OCI-M2 (cell line): ENCODE data around the gene TMEM174.
"Not testable (repeated sequence)": the region's sequence is repeated elsewhere in the genome, so short reads cannot be mapped to it uniquely, and the experiment has no call there.

Source experiments
- DNase-seq: peaks from one replicate; lab custom pipeline; 2025; ENCODE audit not compliant: unreplicated experiment; lab: John Stamatoyannopoulos, UW

Gene TMEM174

DNA sequence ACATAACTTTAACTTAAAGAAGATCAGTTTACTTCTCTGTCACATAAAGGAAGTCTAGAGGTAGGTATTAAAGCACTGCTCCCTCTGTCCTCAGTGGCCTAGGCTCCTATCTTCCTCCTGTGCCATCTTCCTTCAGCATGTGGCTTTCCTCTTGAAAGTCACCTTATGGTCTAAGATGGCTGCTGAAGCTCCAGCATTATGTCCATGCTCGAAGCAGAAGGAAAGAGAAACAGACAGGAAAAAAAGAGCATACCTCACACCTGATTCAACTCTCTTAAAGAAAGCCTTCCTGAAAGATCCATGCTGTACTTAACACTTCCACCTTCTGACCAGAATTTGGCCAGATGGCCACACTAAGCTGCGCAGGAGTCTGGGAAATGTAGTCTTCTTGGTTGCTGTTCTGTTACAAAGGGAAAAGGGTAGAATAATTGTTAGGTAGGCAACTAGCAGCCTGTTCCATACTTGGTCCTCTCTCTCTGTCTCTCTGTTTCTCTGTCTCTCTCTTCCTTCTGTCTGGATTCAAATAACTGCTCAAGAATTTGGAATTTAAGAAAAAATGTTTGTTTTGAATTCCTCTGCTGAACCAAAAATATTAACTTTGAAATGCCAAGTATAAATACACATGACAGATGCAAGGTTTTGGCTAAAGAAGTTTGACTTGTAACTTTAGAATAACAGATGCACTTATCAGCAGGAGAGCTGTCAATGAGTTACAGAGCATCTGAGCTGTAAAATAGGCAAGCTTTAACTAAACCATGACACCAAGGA lies 16.0 kb downstream of the TMEM174 start:
- no peak for DNase-seq

DNA sequence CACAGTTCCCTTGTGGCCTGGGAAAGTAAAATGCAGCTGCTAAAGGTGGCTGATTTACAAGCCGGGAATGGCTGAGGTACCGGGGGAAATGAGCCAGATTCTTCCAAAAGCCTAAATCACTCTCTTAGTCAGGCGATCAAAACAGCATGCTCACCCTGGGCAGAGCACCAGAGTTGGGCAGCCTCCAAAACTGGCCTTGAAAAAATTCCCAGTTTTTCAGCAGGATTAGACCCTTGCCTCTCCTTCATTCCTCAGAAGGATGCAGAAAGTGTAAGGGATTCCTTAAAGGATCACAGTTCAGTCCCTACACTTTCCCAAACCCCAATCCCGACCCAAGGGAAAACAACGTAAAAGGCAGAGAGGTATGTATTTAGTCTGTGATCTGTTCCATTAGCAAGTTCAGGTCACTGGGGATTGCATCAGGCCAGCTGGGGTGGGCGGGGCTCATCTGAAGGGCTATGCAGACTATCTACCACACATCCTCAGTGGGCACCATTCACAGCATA lies 16.9 kb downstream of the TMEM174 start:
- no peak for DNase-seq

DNA sequence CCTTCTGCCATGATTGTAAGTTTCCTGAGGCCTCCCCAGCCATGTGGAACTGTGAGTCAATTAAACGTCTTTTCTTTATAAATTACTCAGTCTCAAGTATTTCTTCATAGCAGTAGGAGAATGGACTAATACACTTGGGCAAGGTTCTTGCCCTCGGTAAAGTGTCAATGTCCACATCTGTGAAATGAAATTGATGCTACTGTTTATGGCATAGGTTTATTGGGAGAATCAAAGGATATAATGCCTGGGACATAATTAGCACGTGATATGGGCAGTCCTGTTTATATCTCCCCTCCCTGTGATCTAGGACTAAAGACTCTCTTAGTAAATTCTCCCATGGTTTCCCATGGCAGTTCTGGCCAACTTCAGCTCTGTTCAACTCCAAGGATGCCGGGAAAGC lies 19.4 kb downstream of the TMEM174 start:
- no peak for DNase-seq

DNA sequence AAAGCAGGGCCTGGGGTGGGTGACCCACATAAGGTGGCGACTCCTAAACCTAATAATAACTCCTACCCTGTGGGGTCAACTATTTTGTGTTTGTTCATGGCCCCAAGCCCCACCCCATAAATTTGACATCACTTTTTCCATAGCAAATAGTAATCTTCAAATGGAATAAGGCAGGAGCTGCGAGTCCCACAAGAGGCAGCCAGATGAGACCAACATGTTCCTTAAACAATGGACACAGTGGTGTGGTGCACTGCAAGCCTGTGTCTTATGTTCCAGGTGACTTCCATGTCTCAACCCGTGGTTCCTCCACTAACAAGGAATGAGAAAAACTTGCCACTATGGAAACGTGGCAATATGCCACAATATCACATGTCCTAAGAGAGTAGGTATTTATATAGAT lies 20.6 kb downstream of the TMEM174 start:
- no peak for DNase-seq

DNA sequence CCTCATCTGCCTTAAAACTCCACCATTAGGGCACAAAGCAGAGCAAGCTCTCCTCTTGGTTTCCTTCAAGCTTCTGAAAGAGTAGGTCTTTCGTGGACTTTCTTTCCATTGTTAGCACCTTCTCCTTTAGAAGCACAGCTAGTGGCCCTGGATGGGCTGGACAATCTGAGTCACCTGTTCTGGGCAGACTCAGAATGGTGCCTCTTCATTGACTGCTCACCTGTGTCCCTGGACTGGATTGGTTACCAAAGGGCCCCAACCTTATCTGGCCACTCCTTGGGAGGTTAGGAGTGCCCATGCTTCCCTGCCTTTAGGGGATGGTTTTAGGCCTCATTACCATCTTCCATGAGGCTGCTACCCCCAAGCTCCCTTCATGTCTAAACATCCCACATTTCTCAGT lies 23.2 kb downstream of the TMEM174 start:
- DNase-seq, result no peak

DNA sequence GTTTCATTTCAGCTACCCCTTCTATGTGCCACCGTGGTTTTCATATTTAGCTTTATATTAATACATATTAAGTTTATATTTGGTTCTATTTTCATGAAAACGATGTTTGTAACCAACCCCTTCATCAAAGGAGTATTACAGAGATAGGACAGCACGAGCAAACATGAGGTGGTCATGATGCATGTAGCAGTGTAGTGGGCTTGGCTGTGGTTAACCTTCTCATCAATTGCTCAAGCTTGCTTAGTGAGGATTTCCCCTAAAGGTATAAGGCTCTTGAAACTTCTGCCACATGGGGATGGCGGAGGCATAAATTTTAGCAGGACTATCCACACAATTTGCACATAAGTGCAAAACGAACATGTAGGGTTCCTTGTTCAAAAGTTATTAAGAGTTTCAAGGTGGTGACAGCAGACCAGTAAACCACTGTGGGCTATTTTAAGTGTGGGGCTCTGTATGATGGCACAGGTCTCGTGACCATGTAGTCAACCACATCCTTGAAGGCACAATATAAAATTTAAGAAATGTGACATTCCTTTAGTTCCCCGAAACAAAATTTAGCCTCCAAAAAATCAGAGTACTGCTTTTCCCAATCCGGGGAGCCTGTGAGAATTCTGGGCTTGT lies 24.8 kb downstream of the TMEM174 start:
- DNase-seq, result no peak

DNA sequence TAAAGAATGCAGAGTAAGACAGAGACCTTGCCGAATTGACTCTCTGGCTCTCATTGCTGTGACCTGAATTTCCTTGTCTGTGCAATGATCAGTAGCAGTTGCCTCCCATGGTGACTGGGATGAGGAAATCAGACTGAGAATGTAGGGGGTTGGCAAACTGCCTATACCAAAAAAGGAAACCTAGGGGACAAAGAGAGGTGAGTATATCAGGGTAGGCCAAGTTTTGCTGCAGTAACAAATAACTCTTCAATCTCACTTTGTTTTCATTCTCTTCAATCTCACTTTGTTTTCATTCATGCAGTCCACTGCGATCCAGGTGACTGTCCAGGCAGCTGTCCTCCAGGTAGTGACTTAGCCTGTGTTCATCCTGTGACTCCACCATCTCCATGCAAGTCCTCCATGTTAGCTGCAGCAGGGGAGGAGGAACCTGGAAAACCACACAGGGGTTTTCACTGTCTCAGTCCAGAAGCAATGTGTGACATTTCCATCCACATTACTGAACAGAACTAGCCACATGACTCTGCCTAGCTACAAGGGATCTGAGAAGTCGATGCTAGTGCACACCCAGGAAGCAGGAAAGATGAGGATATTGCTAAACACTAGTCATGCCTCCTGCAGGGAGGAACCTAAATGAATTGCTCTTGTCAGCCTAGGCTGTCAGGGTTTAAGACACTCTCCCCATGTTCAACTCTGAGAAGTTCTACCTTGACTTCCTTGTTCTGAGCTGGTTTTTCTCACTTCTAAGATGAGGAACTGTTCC lies 26.0 kb downstream of the TMEM174 start:
- DNase-seq, result no peak

DNA sequence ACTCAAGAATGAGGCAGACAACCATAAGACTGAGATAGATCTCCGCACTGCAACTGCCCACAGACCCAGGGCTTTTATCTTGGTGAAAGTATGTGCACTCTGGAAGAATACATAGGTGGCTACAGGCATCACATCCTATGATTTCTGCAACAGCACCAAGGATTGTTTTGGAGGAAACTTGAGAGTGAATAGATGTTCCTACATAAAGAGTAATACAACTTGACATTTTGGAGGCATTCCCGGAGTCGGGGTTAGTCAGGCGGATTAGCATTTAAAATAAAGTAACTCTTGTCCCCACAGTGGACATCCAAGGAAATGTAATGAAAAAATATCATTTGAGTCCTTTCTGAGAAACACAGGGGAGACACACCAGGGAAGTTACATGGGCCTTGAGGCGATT lies 26.7 kb downstream of the TMEM174 start:
- DNase-seq, result no peak

DNA sequence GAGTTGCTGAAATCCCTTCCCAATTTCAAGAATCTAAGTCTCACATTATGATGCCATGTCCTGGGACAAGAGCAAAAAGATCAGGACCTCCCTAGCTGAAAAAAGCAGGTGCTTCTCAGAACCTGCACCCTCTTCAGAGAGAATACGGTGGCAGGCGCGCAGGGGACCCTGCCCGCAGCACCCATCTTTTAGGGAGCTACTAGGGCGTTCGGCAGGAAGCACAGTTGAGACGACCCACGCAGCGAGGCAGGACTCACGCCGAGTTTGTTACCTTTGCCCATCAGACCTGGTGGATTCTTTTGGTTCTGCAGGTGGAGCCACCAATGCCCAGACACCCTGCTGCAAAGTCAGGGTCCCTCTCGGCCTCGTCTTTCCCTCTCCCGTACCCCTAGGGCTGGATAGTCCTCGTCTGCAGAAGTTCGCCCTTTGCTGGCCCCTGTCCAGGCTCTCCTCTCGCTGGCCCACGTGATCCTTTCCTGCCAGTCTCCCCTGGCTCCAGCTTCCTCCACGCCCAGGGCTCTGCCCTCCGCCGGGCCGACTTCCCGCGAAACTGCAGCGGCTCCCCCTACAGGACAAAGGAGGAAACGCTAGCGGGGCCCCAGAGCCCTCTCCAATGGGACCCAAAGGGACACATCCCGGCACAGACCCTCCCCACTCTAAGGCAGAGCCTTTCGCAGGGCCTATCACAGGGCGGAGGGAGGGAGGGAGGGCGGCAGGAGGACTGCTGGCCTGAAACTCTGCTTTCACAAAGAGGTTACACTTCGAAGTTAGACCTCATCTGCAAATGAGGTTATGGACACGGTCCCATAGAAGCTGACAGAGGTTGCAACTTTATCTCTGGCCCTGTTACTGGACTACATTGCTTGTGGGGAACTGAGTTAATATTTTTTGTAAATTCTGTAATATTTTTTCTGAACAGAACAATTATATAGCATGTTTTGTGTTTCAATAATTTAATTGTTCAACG lies 28.8 kb downstream of the TMEM174 start:
- DNase-seq, result no peak

DNA sequence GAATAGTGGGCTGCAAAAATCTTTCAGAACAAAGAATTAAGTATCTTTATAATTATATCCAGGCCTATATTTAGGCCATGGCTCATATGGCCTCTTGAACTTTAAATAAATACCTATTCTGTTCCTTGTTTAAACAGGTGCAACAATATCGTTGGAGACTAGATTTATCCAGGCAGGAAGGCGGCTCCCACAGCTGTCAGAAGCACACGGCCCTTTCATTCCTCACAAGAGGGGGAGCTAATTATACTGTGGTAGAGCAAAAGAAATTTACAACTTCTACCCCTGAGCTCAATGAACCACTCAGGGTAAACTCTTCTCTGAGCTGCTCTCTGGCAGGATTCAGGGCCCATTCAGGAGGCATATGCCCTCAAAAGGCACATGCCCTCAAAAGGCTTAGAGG lies 31.3 kb downstream of the TMEM174 start:
- no peak for DNase-seq

DNA sequence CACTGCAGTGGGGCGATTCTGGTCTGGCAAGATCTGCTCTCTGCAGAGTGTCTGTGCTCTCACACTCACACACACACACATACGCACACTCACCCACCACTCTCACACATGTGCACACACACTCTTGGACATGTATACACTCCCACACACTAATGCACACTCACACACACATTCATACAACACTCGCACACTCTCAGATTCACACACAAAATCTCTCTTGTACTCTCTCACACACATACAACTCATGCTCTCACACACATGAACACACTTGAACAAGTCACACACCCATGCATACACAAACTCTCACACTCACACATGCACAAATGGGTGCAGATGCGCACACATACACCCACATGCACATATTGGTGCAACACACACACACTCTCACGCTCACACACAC lies 31.7 kb downstream of the TMEM174 start:
- DNase-seq, result no peak

DNA sequence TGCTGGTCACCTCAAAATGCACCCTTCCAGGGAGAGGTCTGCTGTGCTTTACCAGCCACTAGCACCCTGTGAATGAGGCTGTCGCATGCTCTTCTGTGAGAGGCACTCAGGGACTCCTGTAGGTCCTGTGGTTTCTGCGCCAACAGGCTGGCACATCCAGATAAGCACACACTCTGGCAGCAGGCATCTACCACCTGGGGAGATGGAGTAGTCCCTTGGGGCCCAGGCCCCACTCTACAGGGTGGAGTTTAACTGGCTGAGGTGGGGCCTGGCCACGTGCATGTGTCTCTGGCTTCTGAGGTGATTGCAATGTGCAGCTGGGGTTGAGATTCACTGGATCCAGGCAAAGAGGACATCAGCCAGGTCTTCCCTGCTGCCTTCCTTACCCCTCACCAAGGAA lies 32.3 kb downstream of the TMEM174 start:
- no peak for DNase-seq

DNA sequence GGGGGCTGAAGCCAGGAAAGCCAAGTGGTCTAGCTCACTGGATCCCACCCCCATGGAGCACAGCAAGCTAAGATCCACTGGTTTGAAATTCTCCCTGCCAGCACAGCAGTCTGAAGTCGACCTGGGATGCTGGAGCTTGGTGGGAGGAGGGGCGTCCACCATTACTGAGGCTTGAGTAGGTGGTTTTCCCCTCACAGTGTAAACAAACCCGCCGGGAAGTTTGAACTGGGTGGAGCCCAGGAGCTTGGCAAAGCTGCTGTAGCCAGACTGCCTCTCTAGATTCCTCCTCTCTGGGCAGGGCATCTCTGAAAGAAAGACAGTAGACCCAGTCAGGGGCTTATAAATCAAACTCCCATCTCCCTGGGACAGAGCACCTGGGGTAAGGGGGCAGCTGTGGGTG lies 34.2 kb downstream of the TMEM174 start:
- DNase-seq, result not testable (repeated sequence)

DNA sequence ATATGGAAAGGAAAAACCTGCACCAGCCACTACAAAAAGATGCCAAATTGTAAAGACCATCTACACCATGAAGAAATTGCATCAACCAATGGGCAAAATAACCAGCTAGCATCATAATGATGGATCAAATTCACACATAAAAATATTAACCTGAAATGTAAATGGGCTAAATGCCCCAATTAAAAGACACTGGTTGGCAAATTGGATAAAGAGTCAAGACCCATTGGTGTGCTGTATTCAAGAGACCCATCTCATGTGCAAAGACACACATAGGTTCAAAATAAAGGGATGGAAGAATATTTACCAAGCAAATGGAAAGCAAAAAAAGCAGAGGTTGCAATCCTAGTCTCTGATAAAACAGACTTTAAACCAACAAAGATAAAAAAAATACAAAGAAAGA lies 36.1 kb downstream of the TMEM174 start:
- not testable (repeated sequence) for DNase-seq

DNA sequence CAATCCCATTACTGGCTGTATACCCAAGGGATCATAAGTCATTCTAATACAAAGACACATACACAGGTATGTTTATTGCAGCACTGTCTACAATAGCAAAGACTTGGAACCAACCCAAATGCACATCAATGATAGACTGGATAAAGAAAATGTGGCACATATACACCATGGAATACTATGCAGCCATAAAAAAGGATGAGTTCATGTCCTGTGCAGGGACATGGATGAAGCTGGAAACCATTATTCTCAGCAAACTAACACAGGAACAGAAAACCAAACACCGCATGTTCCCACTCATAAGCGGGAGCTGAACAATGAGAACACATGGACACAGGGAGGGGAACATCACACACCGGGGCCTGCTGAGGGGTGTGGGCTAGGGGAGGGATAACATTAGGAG lies 39.7 kb downstream of the TMEM174 start:
- not testable (repeated sequence) for DNase-seq

DNA sequence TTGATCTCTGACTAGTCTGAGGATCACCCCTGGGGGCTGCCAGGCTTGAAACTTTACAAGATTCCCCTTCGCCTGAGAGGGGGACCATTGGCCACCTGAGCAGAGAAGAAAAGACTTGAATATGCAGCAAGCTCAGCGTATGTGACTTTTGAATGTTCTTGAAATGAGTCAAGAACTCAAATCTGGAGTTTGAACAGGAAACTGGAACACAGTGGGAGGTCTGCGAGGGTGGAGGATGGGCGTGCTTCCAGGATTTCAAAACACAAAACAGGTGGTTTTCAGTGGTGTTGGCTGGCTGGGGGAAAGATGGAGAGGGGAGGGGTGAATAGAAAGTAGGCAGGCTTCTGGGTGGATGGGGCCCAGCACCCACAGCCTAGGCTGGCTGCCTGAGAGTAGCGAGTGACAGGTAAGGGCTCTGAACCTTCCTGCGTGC lies 40.6 kb downstream of the TMEM174 start:
- no peak for DNase-seq

DNA sequence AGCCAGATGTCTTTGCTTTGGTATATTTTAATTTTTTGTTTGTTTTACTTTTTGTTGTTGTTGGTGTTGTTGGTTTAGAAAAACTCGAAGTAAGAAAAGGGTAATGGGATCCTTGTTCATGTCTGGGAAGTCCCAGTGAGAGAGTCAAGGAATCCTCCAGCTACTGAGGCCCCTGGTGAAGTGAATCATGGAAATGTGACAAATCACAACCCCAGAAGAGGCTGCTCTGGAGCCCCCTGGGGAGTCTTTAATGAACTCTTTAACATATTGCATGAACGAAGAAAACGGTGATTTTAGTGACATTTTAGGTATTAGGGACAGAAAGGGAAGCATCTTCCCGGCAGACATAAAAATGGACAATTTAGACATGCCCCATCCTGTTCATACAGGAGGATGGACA lies 41.3 kb downstream of the TMEM174 start:
- no peak for DNase-seq

DNA sequence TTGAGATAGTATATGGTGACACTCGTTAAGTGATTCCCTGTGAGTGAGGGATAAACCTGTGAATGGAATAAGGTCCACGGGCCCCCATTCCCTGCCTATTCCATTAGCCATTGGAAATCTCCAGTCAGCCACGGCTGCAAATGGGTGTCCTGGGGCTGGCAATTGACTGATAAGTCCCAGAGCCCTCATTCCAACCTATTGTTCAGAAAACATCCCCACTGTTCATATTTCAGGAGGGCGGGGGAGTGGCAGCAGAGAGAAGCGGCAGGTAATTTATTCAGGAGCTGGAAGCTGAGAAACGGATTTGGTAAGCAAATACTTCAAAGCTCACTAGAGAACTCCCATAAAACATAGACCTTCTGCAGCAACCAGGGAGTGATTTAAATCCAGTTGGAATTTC lies 42.0 kb downstream of the TMEM174 start:
- DNase-seq, result no peak

DNA sequence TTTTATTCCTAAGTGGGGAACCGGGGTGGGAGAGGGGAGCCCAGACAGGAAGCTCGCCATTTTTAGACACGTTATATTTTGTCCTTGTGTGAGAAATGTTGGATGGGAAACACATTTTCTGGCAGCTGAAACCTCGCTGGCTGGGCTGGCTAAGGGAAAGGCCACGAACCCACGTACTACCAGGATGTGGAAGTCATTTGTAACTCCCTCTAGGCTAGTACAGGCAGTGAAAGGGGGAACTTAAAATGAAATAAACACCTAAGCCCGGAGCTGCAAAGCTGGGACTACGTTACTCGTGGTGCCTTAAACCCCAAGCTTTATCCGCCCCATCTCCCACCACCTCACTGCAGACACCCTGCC lies 42.5 kb downstream of the TMEM174 start:
- no peak for DNase-seq

DNA sequence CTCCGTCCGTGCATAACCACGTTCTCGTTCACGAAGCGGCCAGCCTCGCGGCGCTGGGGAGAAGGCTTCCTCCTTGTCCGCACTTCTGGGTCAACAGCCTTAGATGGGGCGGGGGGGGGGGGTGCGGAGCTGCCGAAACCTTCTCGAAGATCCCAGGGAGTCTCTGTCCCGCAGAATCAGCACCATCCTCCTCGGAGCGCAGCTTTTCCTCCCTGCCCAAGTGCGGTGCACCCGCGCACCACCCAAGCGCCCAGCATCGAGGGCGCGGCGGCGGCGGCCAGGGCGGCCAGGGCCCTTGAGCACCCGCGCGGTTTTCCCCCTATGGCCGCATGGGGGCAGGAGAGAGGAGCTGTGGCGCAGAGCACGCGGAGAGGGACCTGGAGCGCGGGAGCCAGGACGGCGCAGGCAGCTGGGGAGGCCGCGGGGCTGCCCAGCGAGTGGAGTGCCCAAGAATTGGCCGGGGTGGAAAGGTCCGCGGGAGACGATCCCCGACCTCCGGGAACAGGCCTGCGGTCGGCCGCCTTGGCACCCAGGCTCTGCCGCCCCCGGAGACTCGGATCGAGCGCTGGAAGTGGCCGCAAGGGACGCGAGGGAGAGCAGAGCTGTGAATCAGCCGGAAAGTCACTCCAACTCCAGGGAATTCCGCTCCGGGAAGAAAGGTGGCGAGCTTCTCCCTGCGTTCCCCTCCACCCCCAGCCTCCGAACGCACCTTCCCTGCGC lies 43.1 kb downstream of the TMEM174 start:
- DNase-seq, result no peak
